Activated T-helper 2 cell treated with anti-CD3 and anti-CD28 coated beads, Interferon-gamma antibody, Interleukin-2, Interleukin-4, amounts not matched to agents 10 μg/mL and 5 μg/mL and 100 μg/mL, durations not matched to agents 14 hours and 24 hours and 36 hours (primary cell): ENCODE results near the gene KPNA6. TPM values are rescaled to one million over a fixed set of nuclear protein-coding genes. Genes with fewer than 3 reads are reported as not detected.
"Not testable (repeated sequence)": the region's sequence is repeated elsewhere in the genome, so short reads cannot be mapped to it uniquely, and the experiment has no call there.

Experiments used
- DNase-seq: peaks from one replicate; pipeline ENCODE4 v3.0.0; 2021; ENCODE audit warnings: low spot score
- H3K27ac Mint-ChIP-seq: one replicate; pipeline ENCODE4 v1.8.0; 2021; ENCODE audit warnings: mixed read lengths
- H3K27me3 Mint-ChIP-seq: one replicate; pipeline ENCODE4 v1.8.0; 2021; ENCODE audit warnings: low read depth, mixed read lengths
- H3K36me3 Mint-ChIP-seq: one replicate; pipeline ENCODE4 v1.8.0; 2021; ENCODE audit warnings: low read depth, mixed read lengths
- H3K4me1 Mint-ChIP-seq: one replicate; pipeline ENCODE4 v1.8.0; 2021; ENCODE audit warnings: low read depth, mixed read lengths
- H3K4me3 Mint-ChIP-seq: one replicate; pipeline ENCODE4 v1.8.0; 2021; ENCODE audit warnings: low read depth, mild to moderate bottlenecking, moderate library complexity, mixed read lengths
- H3K9me3 Mint-ChIP-seq: one replicate; pipeline ENCODE4 v1.8.0; 2021; ENCODE audit warnings: mixed read lengths
- intact Hi-C: fragments of 100-400 bp; cut with micrococcal nuclease; formaldehyde crosslinking; loops from one replicate; pipeline ENCODE4 v1.15.1; 2023
- total RNA-seq: library from RNA; stranded (reverse); gene quantifications from 2 replicates; pipeline ENCODE4 v1.2.3, GENCODE V29; 2022

The KPNA6 gene
- total RNA-seq, 1 donor from 2014 or later, result 81.2 TPM

DNA sequence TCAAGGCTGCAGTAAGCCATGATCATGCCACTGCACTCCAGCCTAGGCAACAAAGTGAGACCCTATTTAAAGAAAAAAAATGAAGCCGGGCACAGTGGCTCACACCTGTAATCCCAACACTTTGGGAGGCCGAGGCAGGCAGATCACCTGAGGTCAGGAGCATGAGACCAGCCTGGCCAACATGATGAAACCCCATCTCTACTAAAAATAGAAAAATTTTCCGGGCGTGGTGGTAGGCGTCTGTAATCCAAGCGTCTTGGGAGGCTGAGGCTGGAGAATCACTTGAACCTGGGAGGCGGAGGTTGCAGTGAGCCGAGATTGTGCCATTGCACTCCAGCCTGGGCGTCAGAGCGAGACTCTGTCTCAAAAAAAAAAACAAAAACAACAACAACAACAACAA lies 57.8 kb downstream of the KPNA6 start:
- H3K27me3 Mint-ChIP-seq, H3K4me3 Mint-ChIP-seq, H3K4me1 Mint-ChIP-seq, H3K9me3 Mint-ChIP-seq, H3K27ac Mint-ChIP-seq, intact Hi-C loops, DNase-seq: not testable (repeated sequence)
- peaks cover 67% of the 10 kb centered on the region for H3K36me3 Mint-ChIP-seq

- peaks cover 69% of the 10 kb centered on the region for H3K36me3 Mint-ChIP-seq
- no peak overlapping the region for H3K27ac Mint-ChIP-seq
- peaks cover 8% of the 10 kb centered on the region for H3K4me1 Mint-ChIP-seq
- intact Hi-C loops, result no loop called here
- H3K9me3 Mint-ChIP-seq, result no peaks in the 10 kb centered on the region
- H3K4me3 Mint-ChIP-seq, result no peak overlapping the region
- DNase-seq, result no peak
- no peaks in the 10 kb centered on the region for H3K27me3 Mint-ChIP-seq
These were observed 63.1 kb downstream of the KPNA6 start for GRCh38 chr1:32170991-32171390.

DNA sequence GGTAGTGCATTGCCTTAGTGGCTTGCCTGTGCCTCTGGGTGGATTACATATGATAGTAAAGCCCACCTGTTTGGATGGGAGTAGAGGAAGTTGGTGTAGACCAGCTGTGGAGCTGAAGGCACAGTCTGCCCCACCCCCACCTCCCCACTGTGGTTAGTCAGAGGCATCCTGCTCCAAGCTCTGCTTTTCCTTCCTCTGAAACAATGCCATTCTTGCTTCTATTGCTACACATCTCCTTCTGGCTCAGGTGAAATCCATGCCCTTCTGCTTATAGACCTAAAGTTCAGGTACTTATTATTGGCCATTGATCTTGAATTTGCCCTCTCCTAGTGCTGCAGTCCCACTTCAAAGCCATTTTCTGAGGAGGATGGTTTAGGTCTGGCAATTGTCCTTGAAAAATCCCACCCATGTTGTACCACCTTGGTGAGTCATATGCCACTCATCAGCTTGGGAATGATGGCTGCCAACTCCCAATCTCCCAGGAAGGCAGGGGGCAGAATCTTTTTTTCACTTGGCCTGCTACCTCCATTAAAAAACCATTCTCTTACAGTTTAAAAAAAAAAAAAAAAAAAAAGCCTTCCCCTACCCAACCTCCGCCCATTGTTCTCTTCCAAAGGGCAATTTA lies 64.9 kb downstream of the KPNA6 start:
- H3K9me3 Mint-ChIP-seq, result no peaks in the 10 kb centered on the region
- intact Hi-C loops, result no loop called here
- peaks cover 56% of the 10 kb centered on the region for H3K36me3 Mint-ChIP-seq
- no peaks in the 10 kb centered on the region for H3K27me3 Mint-ChIP-seq
- H3K4me3 Mint-ChIP-seq, result no peak overlapping the region
- H3K4me1 Mint-ChIP-seq, result peaks cover 8% of the 10 kb centered on the region
- no peak overlapping the region for H3K27ac Mint-ChIP-seq
- DNase-seq, result no peak

- peaks cover 41% of the 10 kb centered on the region for H3K36me3 Mint-ChIP-seq
- peaks cover 26% of the 10 kb centered on the region for H3K4me1 Mint-ChIP-seq
- intact Hi-C loops, result loop anchor here (1.0 to 2.0 kb wide), 2 partner anchors 70 to 472 kb away; partner anchors contain the start of genes KPNA6, RBBP4 and ZBTB8OS
- H3K9me3 Mint-ChIP-seq, result no peaks in the 10 kb centered on the region
- no peak for DNase-seq
- no peaks in the 10 kb centered on the region for H3K27me3 Mint-ChIP-seq
- peak overlapping the region; percentile 97 for H3K4me3 Mint-ChIP-seq
- peak overlapping the region; percentile 98 for H3K27ac Mint-ChIP-seq
These were observed 70.7 kb downstream of the KPNA6 start for GRCh38 chr1:32178380-32179192.

GRCh38 chr1:32179193-32179442 lies 71.3 kb downstream of the KPNA6 start:
- peaks cover 41% of the 10 kb centered on the region for H3K36me3 Mint-ChIP-seq
- intact Hi-C loops, result loop anchor here (1.0 to 2.0 kb wide), 2 partner anchors 71 to 472 kb away; partner anchors contain the start of genes KPNA6, RBBP4 and ZBTB8OS
- peak overlapping the region; percentile 97 for H3K4me3 Mint-ChIP-seq
- peaks cover 29% of the 10 kb centered on the region for H3K4me1 Mint-ChIP-seq
- H3K9me3 Mint-ChIP-seq, result no peaks in the 10 kb centered on the region
- no peak for DNase-seq
- peak overlapping the region; percentile 98 for H3K27ac Mint-ChIP-seq
- H3K27me3 Mint-ChIP-seq, result no peaks in the 10 kb centered on the region

DNA sequence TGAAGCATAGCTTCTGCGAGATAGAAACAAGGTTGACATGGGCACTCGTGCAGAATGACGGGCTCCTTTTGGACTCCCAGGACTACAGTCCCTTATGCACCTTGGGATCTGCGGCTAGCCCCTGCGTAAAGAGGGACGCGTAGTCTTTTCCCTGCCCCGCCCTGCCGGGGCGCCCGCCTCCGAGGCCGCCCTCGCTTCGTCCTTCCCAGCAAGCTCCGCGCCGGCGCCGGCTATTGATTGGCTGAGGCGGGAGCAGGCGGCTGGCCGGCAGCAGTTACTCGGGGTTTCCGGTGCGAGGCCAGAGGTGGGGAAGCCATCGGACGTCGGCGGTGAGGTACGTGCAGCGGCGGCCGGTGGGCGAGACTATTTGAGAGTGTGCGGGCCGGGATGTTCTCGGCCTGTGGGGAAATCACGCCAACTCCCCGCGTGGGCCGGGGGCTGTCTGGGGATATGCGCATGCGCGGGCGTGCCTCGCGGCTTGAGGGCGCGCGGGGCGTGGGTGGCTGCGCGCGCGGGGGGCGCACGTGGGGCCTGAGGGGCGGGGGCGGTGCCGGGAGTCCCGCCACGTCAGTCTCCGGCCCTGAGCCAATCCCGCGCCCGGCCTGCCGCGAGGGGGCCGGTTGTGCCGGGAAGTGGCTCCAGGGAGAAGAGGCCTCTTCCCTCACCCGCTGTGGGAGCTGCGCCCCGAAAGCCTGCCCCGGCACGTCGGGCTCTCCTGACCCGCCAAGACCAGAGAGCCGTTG lies 71.8 kb downstream of the KPNA6 start, which contains the start of gene TXLNA:
Gene TXLNA (plus strand): TSS at position 233 of the 743 bp plus-strand sequence. CDS start 671 bp downstream, outside the sequence.
- Mint-ChIP-seq H3K4me1 (peaks cover 34% of the 10 kb centered on the region), H3K36me3 (peaks cover 42% of the 10 kb centered on the region), H3K4me3 (peak within 1 kb of the TSS; percentile 97)

DNA sequence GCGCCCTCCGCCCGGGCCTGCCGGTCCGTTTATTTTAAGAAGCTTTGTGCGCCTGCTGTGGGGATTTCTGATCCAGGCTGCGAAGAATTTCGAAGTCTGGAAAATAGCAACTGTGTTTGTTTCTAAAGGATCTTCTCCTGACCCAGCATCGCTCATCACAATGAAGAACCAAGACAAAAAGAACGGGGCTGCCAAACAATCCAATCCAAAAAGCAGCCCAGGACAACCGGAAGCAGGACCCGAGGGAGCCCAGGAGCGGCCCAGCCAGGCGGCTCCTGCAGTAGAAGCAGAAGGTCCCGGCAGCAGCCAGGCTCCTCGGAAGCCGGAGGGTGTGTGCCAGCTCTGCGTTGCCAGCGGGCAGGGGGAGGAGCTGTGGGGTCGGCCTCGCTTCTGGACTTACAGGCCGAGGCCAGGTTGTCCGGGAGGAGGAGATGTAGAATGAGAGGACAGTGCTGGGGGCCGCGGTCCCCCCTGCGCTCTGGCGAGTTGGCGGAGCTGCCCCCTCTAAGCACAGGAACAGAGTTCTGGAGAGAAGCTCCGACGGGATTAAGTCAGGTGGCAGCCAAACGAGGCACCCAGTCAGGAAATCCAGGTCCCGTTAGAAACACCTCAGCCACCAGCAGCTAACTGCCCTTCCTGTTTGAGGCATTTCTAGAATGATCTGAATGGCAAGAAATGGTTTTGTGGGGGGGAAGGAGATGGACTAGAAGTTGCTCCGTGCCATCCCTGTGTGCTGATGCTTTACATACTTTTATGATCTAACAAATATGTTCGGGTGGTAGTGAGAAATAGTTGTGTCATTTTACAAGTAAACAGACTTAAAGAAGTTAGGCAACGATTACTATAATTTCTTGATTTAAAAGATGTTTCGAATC lies 72.6 kb downstream of the KPNA6 start:
- peak; percentile 31 for DNase-seq
- Mint-ChIP-seq H3K4me3 (peak overlapping the region; percentile 97), H3K4me1 (peaks cover 40% of the 10 kb centered on the region), H3K27me3 (no peaks in the 10 kb centered on the region), H3K9me3 (no peaks in the 10 kb centered on the region), H3K36me3 (peaks cover 48% of the 10 kb centered on the region), H3K27ac (peak overlapping the region; percentile 92)
- intact Hi-C loops, result loop anchor here (1.0 to 5.0 kb wide), 4 partner anchors 20 to 108 kb away; partner anchors contain the start of genes CCDC28B, LCK and TMEM39B

More for the DNA sequence above, 71.8 kb downstream of the KPNA6 start, which contains the start of gene TXLNA:
- H3K9me3 Mint-ChIP-seq, result no peaks in the 10 kb centered on the region
- DNase-seq, result peak; percentile 87
- intact Hi-C loops, result loop anchor here (1.0 to 5.0 kb wide), 6 partner anchors 21 to 471 kb away; partner anchors contain the start of genes CCDC28B, KPNA6, LCK and RBBP4
- H3K27ac Mint-ChIP-seq, result peak within 1 kb of the TSS; percentile 98
- no peaks in the 10 kb centered on the region for H3K27me3 Mint-ChIP-seq

DNA sequence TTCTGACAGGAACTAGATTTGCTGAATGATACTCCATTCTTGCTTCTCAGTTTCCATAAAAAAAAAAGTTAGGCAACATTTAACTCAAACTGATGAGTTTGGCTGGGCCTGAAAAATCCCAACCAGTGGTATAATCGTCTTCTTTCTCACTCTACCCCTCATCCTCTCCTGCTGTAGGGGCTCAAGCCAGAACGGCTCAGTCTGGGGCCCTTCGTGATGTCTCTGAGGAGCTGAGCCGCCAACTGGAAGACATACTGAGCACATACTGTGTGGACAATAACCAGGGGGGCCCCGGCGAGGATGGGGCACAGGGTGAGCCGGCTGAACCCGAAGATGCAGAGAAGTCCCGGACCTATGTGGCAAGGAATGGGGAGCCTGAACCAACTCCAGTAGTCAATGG lies 73.2 kb downstream of the KPNA6 start:
- DNase-seq, result no peak
- H3K27me3 Mint-ChIP-seq, result no peaks in the 10 kb centered on the region
- no peaks in the 10 kb centered on the region for H3K9me3 Mint-ChIP-seq
- peaks cover 50% of the 10 kb centered on the region for H3K36me3 Mint-ChIP-seq
- intact Hi-C loops, result loop anchor here (2.0 to 5.0 kb wide), 2 partner anchors 71 to 108 kb away; partner anchors contain the start of genes LCK and TMEM39B
- H3K27ac Mint-ChIP-seq, result peak overlapping the region; percentile 92
- peaks cover 42% of the 10 kb centered on the region for H3K4me1 Mint-ChIP-seq
- H3K4me3 Mint-ChIP-seq, result peak overlapping the region; percentile 97

- peaks cover 55% of the 10 kb centered on the region for H3K36me3 Mint-ChIP-seq
- H3K27me3 Mint-ChIP-seq, result no peaks in the 10 kb centered on the region
- intact Hi-C loops, result loop anchor here (2.0 to 5.0 kb wide), 2 partner anchors 71 to 109 kb away; partner anchors contain the start of genes LCK and TMEM39B
- no peaks in the 10 kb centered on the region for H3K9me3 Mint-ChIP-seq
- H3K27ac Mint-ChIP-seq, result peak overlapping the region; percentile 92
- peaks cover 47% of the 10 kb centered on the region for H3K4me1 Mint-ChIP-seq
- no peak for DNase-seq
- H3K4me3 Mint-ChIP-seq, result peak overlapping the region; percentile 97
These were observed 73.7 kb downstream of the KPNA6 start for GRCh38 chr1:32181563-32181962.

GRCh38 chr1:32182060-32182459 lies 74.2 kb downstream of the KPNA6 start:
- Mint-ChIP-seq H3K36me3 (peaks cover 58% of the 10 kb centered on the region), H3K27me3 (no peaks in the 10 kb centered on the region), H3K9me3 (no peaks in the 10 kb centered on the region), H3K4me3 (peak overlapping the region; percentile 97), H3K4me1 (peaks cover 48% of the 10 kb centered on the region), H3K27ac (no peak overlapping the region)
- no peak for DNase-seq
- intact Hi-C loops, result loop anchor here (5.0 kb wide), 1 partner anchor 70 kb away; the partner anchor contains the start of gene LCK

DNA sequence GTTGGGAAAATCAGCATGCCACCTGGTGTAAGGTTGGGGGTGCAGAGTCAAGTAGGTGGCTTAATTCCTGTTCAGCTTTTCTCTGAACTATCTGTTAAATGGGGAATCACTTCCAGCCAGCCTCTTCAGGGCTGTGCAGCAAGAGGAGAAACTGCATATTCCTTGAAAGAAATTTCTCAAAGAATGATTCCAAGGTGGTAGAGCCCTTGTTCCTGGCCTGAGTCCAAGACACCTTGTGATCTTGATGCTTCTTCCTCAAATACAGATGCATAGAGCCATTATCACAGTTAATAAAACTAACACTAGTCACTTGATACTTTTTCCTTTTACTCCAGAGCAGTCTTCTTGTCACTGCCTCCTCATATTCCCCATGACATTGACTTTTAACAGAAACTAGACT lies 76.8 kb downstream of the KPNA6 start:
- no peaks in the 10 kb centered on the region for H3K9me3 Mint-ChIP-seq
- H3K27me3 Mint-ChIP-seq, result no peaks in the 10 kb centered on the region
- intact Hi-C loops, result loop anchor here (5.0 kb wide), 1 partner anchor 68 kb away; the partner anchor contains the start of gene LCK
- H3K27ac Mint-ChIP-seq, result no peak overlapping the region
- peaks cover 82% of the 10 kb centered on the region for H3K36me3 Mint-ChIP-seq
- peaks cover 47% of the 10 kb centered on the region for H3K4me1 Mint-ChIP-seq
- no peak for DNase-seq
- peak overlapping the region; percentile 66 for H3K4me3 Mint-ChIP-seq
